ENCODE results near the gene GPC6.

DNA sequence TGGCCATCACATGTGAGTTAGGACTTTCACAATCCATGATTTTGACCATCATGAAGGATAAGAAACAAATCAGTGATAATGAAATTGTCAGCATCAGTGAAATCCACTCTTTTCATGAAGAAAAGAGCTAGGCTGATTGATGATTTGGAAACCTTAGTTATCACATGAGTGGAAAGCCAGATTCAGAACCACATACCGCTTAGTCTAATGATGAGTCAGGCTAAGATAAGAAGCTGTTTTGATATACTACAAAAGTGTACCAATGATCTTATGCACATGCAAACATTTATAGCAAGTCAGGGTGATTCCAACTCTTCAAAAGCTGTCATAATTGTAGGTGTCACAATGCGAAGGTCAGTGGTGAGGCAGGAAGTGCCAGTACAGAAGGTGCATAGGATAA, 519.3 kb downstream of the GPC6 start:
- TF ChIP-seq EZH2 (IDR thresholded peaks at IDR 0.05; ENCODE audit: borderline replicate concordance, insufficient read depth, low read length, poor library complexity, severe bottlenecking) (no peak), MXI1 (conservative IDR thresholded peaks at IDR 0.05; ENCODE audit: poor library complexity, severe bottlenecking) (no peak), CTCF (IDR thresholded peaks at IDR 0.05; ENCODE audit: poor library complexity, severe bottlenecking) (no peak), POLR2AphosphoS5 (IDR thresholded peaks at IDR 0.05) (no peak), SMC3 (conservative IDR thresholded peaks at IDR 0.05; ENCODE audit: poor library complexity) (no peak)

Measured in neural cell (in vitro differentiated cells).